Activated CD8-positive, alpha-beta memory T cell treated with anti-CD3 and anti-CD28 coated beads for 4 hours (primary cell): ENCODE measurements around the gene PARP14.
"Not testable (repeated sequence)": the region's sequence is repeated elsewhere in the genome, so short reads cannot be mapped to it uniquely, and the experiment has no call there.

Experiments
- DNase-seq, 2 donors: peaks; one replicate each; pipeline ENCODE4 v3.0.0-alpha.2; 2020; ENCODE audit warnings: low read depth in 2 of 2

Gene PARP14

GRCh38 chr3:122725106-122725505, 44.5 kb downstream of the PARP14 start:
- DNase-seq = no peak

DNA sequence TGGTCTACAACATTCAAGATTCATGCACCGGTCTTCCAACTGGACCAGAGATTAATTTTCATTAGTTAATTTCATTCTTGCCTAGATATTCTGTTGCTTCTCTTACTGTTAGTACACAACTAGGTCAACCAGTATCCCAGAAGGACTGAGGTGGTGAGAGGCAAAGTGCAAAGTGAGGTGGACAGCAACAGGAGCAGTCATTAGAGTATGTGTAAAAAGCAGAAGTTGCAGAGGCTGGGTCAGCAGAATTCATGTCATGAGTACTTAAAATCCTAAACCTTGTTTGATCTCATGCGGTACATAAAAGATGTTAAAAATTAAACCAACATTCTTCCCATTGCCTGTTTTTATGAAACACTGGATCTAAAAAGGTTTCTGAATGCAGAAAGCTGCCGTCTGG, 46.7 kb downstream of the PARP14 start:
- no peak for DNase-seq

GRCh38 chr3:122727766-122728165, 47.1 kb downstream of the PARP14 start:
- no peak for DNase-seq

GRCh38 chr3:122728186-122728585, 47.5 kb downstream of the PARP14 start:
- no peak for DNase-seq

- no peak for DNase-seq
Measured at GRCh38 chr3:122728756-122729514, 48.3 kb downstream of the PARP14 start.

GRCh38 chr3:122730240-122730639, 49.6 kb downstream of the PARP14 start:
- DNase-seq = no peak

DNA sequence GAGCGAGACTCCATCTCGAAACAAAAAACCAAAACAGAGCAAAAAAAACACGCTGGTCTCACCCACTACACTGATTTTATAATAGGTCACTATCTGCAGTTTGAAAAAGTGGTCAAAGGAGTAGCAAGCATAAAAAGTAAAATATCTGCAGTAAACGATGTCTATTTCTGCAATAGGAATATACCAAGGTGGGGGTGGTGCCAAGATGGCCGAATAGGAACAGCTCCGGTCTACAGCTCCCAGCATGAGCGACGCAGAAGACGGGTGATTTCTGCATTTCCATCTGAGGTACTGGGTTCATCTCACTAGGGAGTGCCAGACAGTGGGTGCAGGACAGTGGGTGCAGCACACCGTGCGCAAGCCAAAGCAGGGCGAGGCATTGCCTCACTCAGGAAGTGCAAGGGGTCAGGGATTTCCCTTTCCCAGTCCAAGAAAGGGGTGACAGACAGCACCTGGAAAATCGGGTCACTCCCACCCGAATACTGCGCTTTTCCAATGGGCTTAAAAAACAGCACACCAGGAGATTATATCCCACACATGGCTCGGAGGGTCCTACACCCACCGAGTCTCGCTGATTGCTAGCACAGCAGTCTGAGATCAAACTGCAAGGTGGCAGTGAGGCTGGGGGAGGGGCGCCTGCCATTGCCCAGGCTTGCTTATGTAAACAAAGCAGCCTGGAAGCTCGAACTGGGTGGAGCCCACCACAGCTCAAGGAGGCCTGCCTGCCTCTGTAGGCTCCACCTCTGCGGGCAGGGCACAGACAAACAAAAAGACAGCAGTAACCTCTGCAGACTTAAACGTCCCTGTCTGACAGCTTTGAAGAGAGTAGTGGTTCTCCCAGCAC, 52.3 kb downstream of the PARP14 start:
- DNase-seq = not testable (repeated sequence)

- no peak for DNase-seq
Measured at GRCh38 chr3:122739172-122739571, 58.5 kb downstream of the PARP14 start.

DNA sequence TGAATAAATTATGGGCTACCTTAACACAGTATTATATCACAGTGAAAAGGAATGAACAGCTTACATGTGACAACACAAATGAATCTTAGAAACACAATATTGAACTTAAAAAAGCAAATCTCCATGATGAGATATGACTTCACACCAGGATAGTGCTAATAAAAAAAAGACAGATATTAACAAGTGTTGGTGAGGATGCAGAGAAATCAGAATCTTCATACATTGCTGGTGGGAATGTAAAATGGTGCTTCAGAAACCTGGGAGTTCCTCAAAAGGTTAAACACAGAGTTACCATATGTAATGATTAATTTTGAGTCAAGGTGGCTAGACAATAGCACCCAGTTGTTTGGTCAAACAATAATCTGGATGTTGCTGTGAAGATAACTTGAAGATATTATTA, 61.6 kb downstream of the PARP14 start:
- DNase-seq = no peak

DNA sequence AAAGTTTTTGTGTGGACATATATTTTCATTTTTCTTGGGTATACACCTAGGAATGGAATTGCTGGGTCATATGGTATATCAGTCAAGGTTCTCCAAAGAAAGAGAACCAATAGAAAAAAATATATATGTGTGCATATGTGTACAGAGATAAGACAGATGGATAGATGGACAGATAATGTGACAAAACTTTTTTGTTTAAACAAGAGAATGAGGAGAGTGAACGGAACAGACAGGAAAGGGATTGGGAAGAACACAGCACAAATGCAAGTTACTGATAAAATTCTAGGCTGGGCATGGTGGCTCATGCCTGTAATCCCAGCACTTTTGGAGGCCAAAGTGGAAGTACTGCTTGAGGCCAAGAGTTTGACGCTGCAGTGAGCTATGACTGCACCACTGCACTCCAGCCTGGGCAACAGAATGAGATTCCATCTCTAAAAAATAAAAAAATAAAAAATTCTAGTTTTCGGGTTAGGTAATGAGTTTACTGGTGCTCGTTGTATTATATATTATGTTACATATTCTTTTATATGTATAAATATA, 63.0 kb downstream of the PARP14 start:
- no peak for DNase-seq

- DNase-seq = no peak
Measured at GRCh38 chr3:122745369-122746021, 64.9 kb downstream of the PARP14 start.

- DNase-seq = not testable (repeated sequence)
Measured at GRCh38 chr3:122747295-122747694, 66.7 kb downstream of the PARP14 start.

- DNase-seq = no peak
Measured at GRCh38 chr3:122748347-122748746, 67.7 kb downstream of the PARP14 start.

- DNase-seq = no peak
Measured at GRCh38 chr3:122754929-122755328, 74.3 kb downstream of the PARP14 start.

DNA sequence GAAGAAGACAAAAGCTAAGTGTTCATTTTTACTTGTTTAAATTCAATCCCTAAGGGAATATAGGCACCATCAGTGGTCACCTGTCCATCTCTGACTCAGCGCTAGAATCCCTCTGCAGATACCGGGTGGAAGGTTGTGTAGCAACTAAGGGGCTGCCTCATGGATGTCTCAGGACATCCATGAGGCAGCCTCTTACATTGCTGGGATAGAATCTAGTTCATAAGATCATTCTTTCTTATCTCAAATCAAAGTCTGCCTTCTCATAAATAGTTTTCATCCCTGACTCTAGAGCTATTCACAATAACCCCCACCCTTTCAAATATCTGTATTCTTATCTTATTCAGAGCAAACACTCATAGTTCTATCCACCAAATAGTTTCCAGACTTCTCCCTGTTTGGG, 74.9 kb downstream of the PARP14 start:
- DNase-seq = no peak

DNA sequence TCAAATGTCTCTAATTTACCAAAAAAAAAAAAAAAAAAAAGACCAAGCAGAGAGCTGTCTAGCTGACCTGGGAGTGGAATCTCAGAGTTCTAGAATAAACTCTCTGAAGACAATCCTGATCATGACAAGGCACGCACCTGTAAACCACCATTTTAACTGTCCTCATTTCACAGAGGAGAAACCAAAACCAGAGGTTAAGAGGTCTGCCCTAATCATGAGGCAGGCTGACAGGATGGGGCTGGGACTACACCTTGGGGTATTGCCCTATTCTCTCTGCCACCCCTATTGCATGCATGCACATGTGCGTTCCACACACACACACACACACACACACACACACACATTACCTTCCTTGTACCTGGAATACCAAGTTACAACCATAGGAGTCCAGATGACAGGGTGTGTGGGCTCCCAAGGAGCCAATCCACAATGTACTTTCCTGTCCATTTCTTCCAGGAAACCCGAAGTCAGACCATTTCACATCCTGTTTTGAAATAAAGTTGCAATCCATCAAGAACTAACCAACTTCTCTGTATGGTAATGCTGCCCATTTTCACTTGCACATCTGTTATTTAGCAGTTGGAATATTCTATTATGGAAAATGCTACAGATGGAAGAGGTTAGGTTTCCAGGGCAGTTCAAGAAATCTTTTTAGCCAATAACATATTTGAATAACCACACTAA, 78.4 kb downstream of the PARP14 start:
- DNase-seq = no peak

GRCh38 chr3:122760453-122761271, 80.0 kb downstream of the PARP14 start:
- DNase-seq = no peak

DNA sequence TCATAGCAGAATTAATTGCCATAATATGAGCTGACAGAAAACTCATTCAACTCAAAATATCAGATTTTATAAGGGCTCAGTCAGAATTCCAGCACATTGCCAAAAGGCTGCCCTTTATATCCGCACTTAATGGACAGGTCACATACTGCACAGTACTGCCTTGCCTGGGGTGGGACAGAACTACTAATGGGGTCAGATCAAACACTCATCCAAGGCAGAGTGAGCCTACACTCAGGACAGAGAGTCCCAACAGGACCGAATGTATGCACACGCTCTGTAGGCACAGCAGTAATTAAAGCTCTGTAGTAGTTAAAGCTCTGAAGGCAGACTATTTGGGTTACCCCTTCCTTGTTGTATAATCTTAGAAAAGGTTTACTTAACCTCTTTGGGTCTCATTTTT, 85.8 kb downstream of the PARP14 start:
- DNase-seq = no peak

- DNase-seq = no peak
Measured at GRCh38 chr3:122767540-122768372, 87.1 kb downstream of the PARP14 start.
